Stimulated activated CD4-positive, alpha-beta T cell treated with anti-CD3 and anti-CD28 coated beads, Interleukin-15, amount 100 ng/mL, for 48 hours (primary cell): ENCODE data around the gene NUDT12.

Experiments
- DNase-seq, 2 donors: peaks; one replicate each; pipeline ENCODE4 v3.0.0-alpha.2; 2020; ENCODE audit warnings: low read depth in 2 of 2

The NUDT12 gene

GRCh38 chr5:103562453-103563157 lies at the start of gene NUDT12:
Gene NUDT12, minus strand, starts transcription at chr5:103562789. Its CDS starts 2,541 bp downstream, at chr5:103560248.
- DNase-seq, result peak; percentile 4 to 18

GRCh38 chr5:103607346-103607745 lies 44.8 kb upstream of the NUDT12 start:
- no peak for DNase-seq

- DNase-seq, result no peak
Measured at GRCh38 chr5:103605277-103605676, 42.7 kb upstream of the NUDT12 start.

- DNase-seq, result no peak
Measured at GRCh38 chr5:103602438-103602837, 39.8 kb upstream of the NUDT12 start.

- DNase-seq, result no peak
Measured at GRCh38 chr5:103601314-103601713, 38.7 kb upstream of the NUDT12 start.

GRCh38 chr5:103600086-103600485 lies 37.5 kb upstream of the NUDT12 start:
- DNase-seq, result no peak

GRCh38 chr5:103598997-103599566 lies 36.5 kb upstream of the NUDT12 start:
- no peak for DNase-seq

GRCh38 chr5:103590221-103590620 lies 27.6 kb upstream of the NUDT12 start:
- no peak for DNase-seq

- no peak for DNase-seq
Measured at GRCh38 chr5:103589776-103590175, 27.2 kb upstream of the NUDT12 start.

GRCh38 chr5:103589357-103589756 lies 26.8 kb upstream of the NUDT12 start:
- DNase-seq, result no peak

- DNase-seq, result no peak
Measured at GRCh38 chr5:103587185-103587748, 24.7 kb upstream of the NUDT12 start.

GRCh38 chr5:103582364-103582763 lies 19.8 kb upstream of the NUDT12 start:
- DNase-seq, result no peak

- DNase-seq, result no peak
Measured at GRCh38 chr5:103573411-103573810, 10.8 kb upstream of the NUDT12 start.

GRCh38 chr5:103572454-103572853 lies 9.9 kb upstream of the NUDT12 start:
- DNase-seq, result no peak

GRCh38 chr5:103571730-103572129 lies 9.1 kb upstream of the NUDT12 start:
- no peak for DNase-seq

GRCh38 chr5:103569313-103570060 lies 6.9 kb upstream of the NUDT12 start:
- no peak for DNase-seq

GRCh38 chr5:103565719-103566118 lies 3.1 kb upstream of the NUDT12 start:
- no peak for DNase-seq

GRCh38 chr5:103561685-103562452 lies 720 bp downstream of the NUDT12 start:
- DNase-seq, result no peak

- no peak for DNase-seq
Measured at GRCh38 chr5:103560826-103561225, 1.8 kb downstream of the NUDT12 start.

GRCh38 chr5:103546858-103547257 lies 15.7 kb downstream of the NUDT12 start:
- no peak for DNase-seq

GRCh38 chr5:103542441-103542840 lies 20.1 kb downstream of the NUDT12 start:
- no peak for DNase-seq

GRCh38 chr5:103541569-103541968 lies 21.0 kb downstream of the NUDT12 start:
- no peak for DNase-seq
